GM23338 (cell line): Measurements from ENCODE around the gene ARHGAP1. TPM values are rescaled to one million over a fixed set of nuclear protein-coding genes. Genes with fewer than 3 reads are reported as not detected.

Experiments used
- ATAC-seq: fragments of 200-7000 bp; cut with Tn5 transposase; 3 replicates; pipeline ENCODE4 v1.9.1; 2020
- DNase-seq: peaks from one replicate; pipeline ENCODE4 v3.0.0-alpha.2; 2015; ENCODE audit warnings: low spot score
- H2AFZ ChIP-seq: fragments of 200-600 bp; sonication (generic); 2 replicates; pipeline ENCODE4 v1.8.0; 2016; ENCODE audit warnings: antibody characterized with exemption, mild to moderate bottlenecking, moderate library complexity
- H3F3A ChIP-seq: fragments of 200-600 bp; sonication (generic); replicated peaks from 2 replicates; pipeline ENCODE4 v1.8.0; 2017; ENCODE audit warnings: antibody characterized with exemption, mixed run types, low read depth
- H3K27ac ChIP-seq: fragments of 200-600 bp; sonication (generic); 2 replicates; pipeline ENCODE4 v1.6.1; 2016; ENCODE audit warnings: low read depth
- H3K27me3 ChIP-seq: fragments of 200-600 bp; sonication (generic); 2 replicates; pipeline ENCODE4 v1.8.0; 2016; ENCODE audit warnings: mild to moderate bottlenecking, mixed run types, moderate library complexity; ENCODE audit not compliant: insufficient read depth
- H3K36me3 ChIP-seq: fragments of 200-600 bp; sonication (generic); 2 replicates; pipeline ENCODE4 v1.8.0; 2016; ENCODE audit warnings: mild to moderate bottlenecking; ENCODE audit not compliant: insufficient read depth
- H3K4me1 ChIP-seq: fragments of 200-600 bp; sonication (generic); 2 replicates; pipeline ENCODE4 v1.8.0; 2016; ENCODE audit warnings: mild to moderate bottlenecking, moderate library complexity; ENCODE audit not compliant: insufficient read depth
- H3K4me2 ChIP-seq: fragments of 200-600 bp; sonication (generic); 2 replicates; pipeline ENCODE4 v1.7.1; 2017; ENCODE audit warnings: mixed run types
- H3K4me3 ChIP-seq: fragments of 200-600 bp; sonication (generic); 2 replicates; pipeline ENCODE4 v1.6.1; 2016; ENCODE audit warnings: mixed run types
- H3K79me2 ChIP-seq: fragments of 200-600 bp; sonication (generic); replicated peaks from 2 replicates; pipeline ENCODE4 v1.8.0; 2017; ENCODE audit warnings: mild to moderate bottlenecking; ENCODE audit not compliant: insufficient read depth
- H3K9me2 ChIP-seq: fragments of 200-600 bp; sonication (generic); 2 replicates; pipeline ENCODE4 v1.8.0; 2017; ENCODE audit not compliant: insufficient read depth
- H4K20me1 ChIP-seq: fragments of 200-600 bp; sonication (generic); replicated peaks from 2 replicates; pipeline ENCODE4 v1.8.0; 2017; ENCODE audit warnings: mild to moderate bottlenecking; ENCODE audit not compliant: insufficient read depth
- H3K27ac Mint-ChIP-seq: 2 replicates; pipeline ENCODE4 v1.8.0; 2020; ENCODE audit warnings: inconsistent platforms, mild to moderate bottlenecking, moderate library complexity, mixed read lengths
- H3K27me3 Mint-ChIP-seq: 3 replicates; pipeline ENCODE4 v1.8.0; 2022; ENCODE audit warnings: low read depth, mild to moderate bottlenecking, moderate library complexity, mixed read lengths, inconsistent platforms; ENCODE audit not compliant: insufficient read depth, poor library complexity
- H3K36me3 Mint-ChIP-seq: 3 replicates; pipeline ENCODE4 v1.8.0; 2021; ENCODE audit warnings: low read depth, mild to moderate bottlenecking, inconsistent platforms, moderate library complexity, mixed read lengths
- H3K4me1 Mint-ChIP-seq: 3 replicates; pipeline ENCODE4 v1.8.0; 2020; ENCODE audit warnings: mild to moderate bottlenecking, inconsistent platforms, mixed read lengths
- H3K4me3 Mint-ChIP-seq: 3 replicates; pipeline ENCODE4 v1.8.0; 2021; ENCODE audit warnings: moderate library complexity, mild to moderate bottlenecking, inconsistent platforms, mixed read lengths
- H3K9me3 Mint-ChIP-seq: 3 replicates; pipeline ENCODE4 v1.8.0; 2020; ENCODE audit warnings: moderate library complexity, mild to moderate bottlenecking, inconsistent platforms, mixed read lengths
- EZH2 ChIP-seq: fragments of 200-600 bp; sonication (generic); IDR thresholded peaks from one replicate; pipeline ENCODE4 v1.8.0; 2017; ENCODE audit warnings: antibody characterized with exemption, mild to moderate bottlenecking, low read depth; ENCODE audit not compliant: unreplicated experiment
- EZH2phosphoT487 ChIP-seq: fragments of 200-600 bp; sonication (generic); IDR thresholded peaks from one replicate; pipeline ENCODE4 v1.8.1; 2018; ENCODE audit warnings: antibody characterized with exemption; ENCODE audit not compliant: unreplicated experiment
- JUNB ChIP-seq: IDR thresholded peaks from one replicate; pipeline ENCODE4 v1.6.1; 2016; ENCODE audit warnings: antibody characterized with exemption; ENCODE audit not compliant: unreplicated experiment
- NANOG ChIP-seq: IDR thresholded peaks from 2 replicates; pipeline ENCODE4 v1.6.1; 2016; ENCODE audit warnings: antibody characterized with exemption, borderline replicate concordance
- POLR2AphosphoS5 ChIP-seq: IDR thresholded peaks from 2 replicates; pipeline ENCODE4 v1.6.1; 2016; ENCODE audit warnings: antibody characterized with exemption, low read depth
- REST ChIP-seq: IDR thresholded peaks from one replicate; pipeline ENCODE4 v1.6.1; 2018; ENCODE audit warnings: antibody characterized with exemption; ENCODE audit not compliant: unreplicated experiment
- STAT1 ChIP-seq: IDR thresholded peaks from one replicate; pipeline ENCODE4 v1.6.1; 2016; ENCODE audit warnings: antibody characterized with exemption; ENCODE audit not compliant: unreplicated experiment
- ZNF331 ChIP-seq: fragments of 250-450 bp; sonication (Bioruptor Pico); IDR thresholded peaks from 2 replicates; pipeline ENCODE4 v1.5.0; 2020; ENCODE audit warnings: low read depth, mild to moderate bottlenecking, moderate library complexity
- polyA plus RNA-seq: library from polyadenylated mRNA; unstranded; fragments of >200 nt; fragmentation: Nextera tagmentation; extraction: Ambion mirVana; gene quantifications from 2 replicates; pipeline ENCODE4 v1.2.1, GENCODE V29; 2016
- total RNA-seq: library from RNA; depleted of rRNA; stranded (reverse); fragments of >200 nt; shearing (Covaris generic); gene quantifications from 2 replicates; pipeline ENCODE4 v1.2.3, GENCODE V29; 2014
- TF ChIP-seq, protein P1 (sequence below), 2 experiments: fragments of 200-600 bp in 1 of 2; sonication (generic) in 1 of 2; conservative IDR thresholded peaks; 2 replicates each; pipeline versions ENCODE4 v1.5.1 to v1.6.1; 2016 to 2017; ENCODE audit warnings: antibody characterized with exemption in 2 of 2, low read depth in 2 of 2, mild to moderate bottlenecking in 2 of 2, moderate library complexity in 1 of 2

Gene ARHGAP1
- total and polyA plus RNA-seq, 2 experiments from 2014 or later = 23.4 to 38.1 TPM

GRCh38 chr11:46663277-46663940 lies 37.0 kb downstream of the ARHGAP1 start (continued):
- no peak for TF ChIP-seq STAT1
- TF ChIP-seq, protein P1, sequence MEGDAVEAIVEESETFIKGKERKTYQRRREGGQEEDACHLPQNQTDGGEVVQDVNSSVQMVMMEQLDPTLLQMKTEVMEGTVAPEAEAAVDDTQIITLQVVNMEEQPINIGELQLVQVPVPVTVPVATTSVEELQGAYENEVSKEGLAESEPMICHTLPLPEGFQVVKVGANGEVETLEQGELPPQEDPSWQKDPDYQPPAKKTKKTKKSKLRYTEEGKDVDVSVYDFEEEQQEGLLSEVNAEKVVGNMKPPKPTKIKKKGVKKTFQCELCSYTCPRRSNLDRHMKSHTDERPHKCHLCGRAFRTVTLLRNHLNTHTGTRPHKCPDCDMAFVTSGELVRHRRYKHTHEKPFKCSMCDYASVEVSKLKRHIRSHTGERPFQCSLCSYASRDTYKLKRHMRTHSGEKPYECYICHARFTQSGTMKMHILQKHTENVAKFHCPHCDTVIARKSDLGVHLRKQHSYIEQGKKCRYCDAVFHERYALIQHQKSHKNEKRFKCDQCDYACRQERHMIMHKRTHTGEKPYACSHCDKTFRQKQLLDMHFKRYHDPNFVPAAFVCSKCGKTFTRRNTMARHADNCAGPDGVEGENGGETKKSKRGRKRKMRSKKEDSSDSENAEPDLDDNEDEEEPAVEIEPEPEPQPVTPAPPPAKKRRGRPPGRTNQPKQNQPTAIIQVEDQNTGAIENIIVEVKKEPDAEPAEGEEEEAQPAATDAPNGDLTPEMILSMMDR (conservative IDR thresholded peaks at IDR 0.05; ENCODE audit: low read depth in 2 of 2) = no peak
- no peak for TF ChIP-seq NANOG

- no peak for TF ChIP-seq EZH2
- TF ChIP-seq JUNB = no peak
- no peak for TF ChIP-seq POLR2AphosphoS5
Observed at GRCh38 chr11:46662366-46662765, 38.1 kb downstream of the ARHGAP1 start.

GRCh38 chr11:46661836-46662235 lies 38.6 kb downstream of the ARHGAP1 start:
- Histone ChIP-seq H3K4me1 (no peaks in the 10 kb centered on the region), H3K79me2 (no peaks in the 10 kb centered on the region), H4K20me1 (peaks cover 2% of the 10 kb centered on the region), H3K27me3 (no peaks in the 10 kb centered on the region), H3K9me2 (no peaks in the 10 kb centered on the region), H3K4me3 (no peak overlapping the region), H2AFZ (no peak overlapping the region), H3K27ac (no peak overlapping the region), H3F3A (no peaks in the 10 kb centered on the region), H3K36me3 (peaks cover 34% of the 10 kb centered on the region), H3K4me2 (no peak overlapping the region)
- no peaks in the 10 kb centered on the region for H3K27me3 Mint-ChIP-seq
- H3K4me1 Mint-ChIP-seq = no peaks in the 10 kb centered on the region
- no peaks in the 10 kb centered on the region for H3K9me3 Mint-ChIP-seq
- ATAC-seq (no peak), DNase-seq (no peak)
- H3K27ac Mint-ChIP-seq = no peak overlapping the region
- peaks cover 59% of the 10 kb centered on the region for H3K36me3 Mint-ChIP-seq
- H3K4me3 Mint-ChIP-seq = no peak overlapping the region
- TF ChIP-seq POLR2AphosphoS5 (no peak), REST (no peak), ZNF331 (no peak), STAT1 (no peak), EZH2phosphoT487 (no peak)
- TF ChIP-seq, protein P1 (conservative IDR thresholded peaks at IDR 0.05; ENCODE audit: low read depth in 2 of 2) = no peak

More at GRCh38 chr11:46662366-46662765, 38.1 kb downstream of the ARHGAP1 start:
- no peak overlapping the region for H3K27ac Mint-ChIP-seq
- H3K27me3 Mint-ChIP-seq = no peaks in the 10 kb centered on the region
- no peaks in the 10 kb centered on the region for H3K4me1 ChIP-seq
- H3K27ac ChIP-seq = 0 out of 2 replicates have a peak overlapping the region, but pooled peaks have one; percentile 14
- no peaks in the 10 kb centered on the region for H3K4me1 Mint-ChIP-seq
- DNase-seq (no peak), ATAC-seq (no peak)
- no peak overlapping the region for H2AFZ ChIP-seq
- peaks cover 4% of the 10 kb centered on the region for H4K20me1 ChIP-seq
- H3K4me2 ChIP-seq = no peak overlapping the region
- peaks cover 54% of the 10 kb centered on the region for H3K36me3 Mint-ChIP-seq
- no peaks in the 10 kb centered on the region for H3K27me3 ChIP-seq
- H3K9me2 ChIP-seq = no peaks in the 10 kb centered on the region
- H3K79me2 ChIP-seq = no peaks in the 10 kb centered on the region
- H3K36me3 ChIP-seq = peaks cover 32% of the 10 kb centered on the region
- H3K9me3 Mint-ChIP-seq = no peaks in the 10 kb centered on the region
- H3F3A ChIP-seq = no peaks in the 10 kb centered on the region
- H3K4me3 Mint-ChIP-seq = no peak overlapping the region
- no peak overlapping the region for H3K4me3 ChIP-seq
